ENCODE data around the gene SGCB.

Gene SGCB

DNA sequence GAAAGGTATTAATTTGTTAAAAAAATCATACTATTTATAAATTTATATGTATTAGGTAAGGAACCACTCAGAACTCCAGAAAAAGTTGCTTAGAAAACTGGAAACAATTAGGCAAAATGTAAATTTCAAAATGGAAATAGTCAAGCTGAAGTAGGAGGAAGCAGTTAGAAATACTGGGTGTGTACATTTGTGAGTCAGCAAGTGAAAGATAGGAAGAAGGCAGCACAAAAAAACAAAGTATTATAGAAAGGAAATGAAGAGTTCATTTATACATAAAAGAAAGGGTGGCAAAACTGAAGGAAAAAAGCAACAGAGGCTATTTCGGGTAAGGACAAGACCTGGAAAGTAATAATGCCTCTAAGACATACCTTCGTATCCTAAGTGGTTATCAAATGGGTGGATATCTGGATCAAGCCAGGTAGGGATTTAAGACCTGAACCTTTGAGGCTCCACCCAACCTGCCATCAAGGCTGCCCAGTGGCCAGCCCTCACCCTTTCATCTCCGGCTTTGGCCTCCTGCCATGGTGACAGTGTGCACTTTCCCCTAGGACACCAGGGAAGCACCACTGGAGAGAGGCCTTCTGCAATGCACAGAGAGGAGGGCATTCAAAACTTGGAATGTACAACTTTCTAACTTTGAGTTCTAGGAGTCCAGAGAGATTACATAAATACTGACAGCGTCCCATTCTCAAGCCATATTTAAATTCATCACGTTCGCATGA is 18.0 kb downstream of the SGCB start, which contains the start of gene LRRC66:
Gene LRRC66 (minus strand): TSS at position 428 of the 722 bp plus-strand sequence. CDS start 2,750 bp downstream, outside the sequence.
- no peak for DNase-seq

DNA sequence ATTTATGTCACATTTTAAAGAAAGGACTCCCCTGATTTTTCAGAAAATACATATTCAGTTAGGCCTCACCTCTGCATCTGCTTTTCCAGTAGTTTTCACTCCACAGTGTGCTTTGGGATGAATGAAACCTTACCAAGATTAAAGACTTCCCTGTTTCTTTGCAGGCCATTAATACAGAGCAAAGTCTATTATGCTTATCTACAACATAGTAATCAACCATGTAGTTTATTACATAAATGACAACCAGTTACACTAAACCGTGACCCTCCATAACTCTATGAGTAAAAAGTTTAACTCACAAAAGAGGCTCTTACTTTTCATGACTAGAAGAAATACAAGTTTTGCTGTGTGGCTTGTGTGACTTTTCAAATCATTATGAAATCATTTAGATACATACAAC is 20.3 kb downstream of the SGCB start:
- no peak for DNase-seq

GRCh38 chr4:52016981-52017380 is 21.1 kb downstream of the SGCB start:
- no peak for DNase-seq

GRCh38 chr4:52015366-52015765 is 22.7 kb downstream of the SGCB start:
- DNase-seq, result no peak

DNA sequence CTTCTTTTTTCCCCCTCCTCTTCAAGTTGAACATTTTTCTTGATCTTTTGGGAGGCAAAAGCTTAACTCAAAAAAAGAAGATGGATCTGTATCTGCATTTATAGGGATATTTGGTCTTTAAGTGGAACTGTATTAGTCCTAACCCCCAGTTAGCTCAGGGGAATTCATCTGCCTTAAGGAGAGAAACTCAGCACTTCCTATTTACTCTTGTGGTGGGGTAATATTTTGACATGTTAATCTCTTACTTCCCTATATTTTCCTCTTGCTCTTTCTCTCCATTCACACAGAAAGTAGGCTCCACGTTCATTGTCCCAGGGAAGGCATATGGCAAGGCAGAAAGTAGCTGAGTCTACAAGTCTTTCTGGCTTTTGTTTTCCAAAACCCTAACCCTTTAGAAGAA is 23.2 kb downstream of the SGCB start:
- DNase-seq, result no peak

DNA sequence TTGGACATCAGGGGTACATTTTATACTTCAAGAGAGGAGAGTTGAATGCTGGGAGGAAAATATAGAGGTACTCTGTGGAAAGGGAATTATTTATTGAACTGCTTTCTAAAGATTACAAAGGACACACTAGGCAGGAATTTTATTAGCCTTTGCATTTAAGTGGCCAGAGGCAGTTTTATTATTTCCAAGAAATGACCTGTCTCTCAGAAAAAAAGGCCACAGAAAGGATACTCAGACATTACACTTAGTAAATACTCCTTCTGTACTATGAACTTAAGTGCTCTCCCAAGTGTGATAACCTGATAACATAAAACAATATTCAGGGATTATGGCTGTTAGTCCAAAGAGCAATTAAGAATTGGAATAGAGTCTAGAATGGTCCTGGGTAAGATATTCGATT is 25.4 kb downstream of the SGCB start:
- no peak for DNase-seq

GRCh38 chr4:52010986-52011385 is 27.1 kb downstream of the SGCB start:
- no peak for DNase-seq

DNA sequence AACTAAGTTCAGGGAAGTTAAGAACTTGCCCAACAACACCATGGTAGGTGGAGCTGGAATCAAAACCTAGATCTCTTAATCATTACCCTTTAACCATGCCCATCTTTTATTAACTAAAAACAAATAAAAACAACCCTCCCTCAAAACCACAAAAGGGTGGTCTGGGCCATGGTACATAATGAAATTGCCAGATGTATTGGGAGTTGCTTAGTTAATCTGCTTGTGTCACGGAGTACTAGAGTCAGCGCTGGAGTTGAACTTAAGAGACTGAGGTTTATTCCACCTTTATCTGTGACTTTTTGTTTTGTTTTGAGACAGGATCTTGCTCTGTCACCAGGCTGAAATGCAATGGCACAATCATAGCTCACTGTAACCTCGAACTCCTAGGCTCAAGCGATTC is 31.2 kb downstream of the SGCB start:
- DNase-seq, result no peak

- no peak for DNase-seq
These were observed 32.4 kb downstream of the SGCB start for GRCh38 chr4:52005604-52006273.

GRCh38 chr4:52004414-52004813 is 33.7 kb downstream of the SGCB start:
- no peak for DNase-seq

- DNase-seq, result no peak
These were observed 36.5 kb downstream of the SGCB start for GRCh38 chr4:52001616-52002015.

DNA sequence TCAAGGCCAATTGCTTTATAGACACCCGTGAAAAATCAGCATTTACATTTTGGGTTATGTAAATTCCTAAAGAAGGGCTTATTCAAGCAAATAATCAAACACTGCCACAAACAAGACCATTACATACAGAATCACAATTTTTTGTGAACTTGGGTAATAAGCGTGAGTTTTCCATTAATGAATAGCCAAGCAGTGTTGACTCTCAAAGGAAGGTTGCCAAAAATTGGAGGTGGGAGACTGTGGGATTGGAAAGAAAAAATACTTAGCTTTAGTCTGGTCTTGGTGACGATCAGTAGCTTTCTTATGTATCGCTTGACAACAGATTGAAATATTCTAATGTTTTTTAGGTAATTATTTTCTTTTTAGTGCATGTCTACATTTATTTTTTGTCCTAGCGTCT is 38.8 kb downstream of the SGCB start:
- no peak for DNase-seq

DNA sequence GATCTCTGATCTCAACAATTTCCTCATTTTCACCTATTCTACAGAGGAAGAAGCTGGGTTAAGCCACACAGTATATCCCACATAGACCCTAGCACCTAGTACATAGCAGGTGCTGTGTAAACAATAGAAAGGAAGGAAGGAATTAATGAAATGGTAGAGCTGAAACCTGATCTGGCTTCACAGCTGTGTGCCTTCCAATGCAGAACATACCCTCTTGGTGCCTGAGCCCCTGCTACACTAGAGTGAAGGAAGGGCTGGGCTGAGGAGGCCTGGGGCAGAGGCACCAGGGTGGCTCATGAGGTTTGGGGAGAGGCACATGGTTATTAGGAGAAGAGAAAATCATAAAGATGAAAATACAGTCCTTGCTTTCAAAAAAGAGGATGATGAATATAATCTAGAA is 39.3 kb downstream of the SGCB start:
- no peak for DNase-seq

- DNase-seq, result no peak
These were observed 40.5 kb downstream of the SGCB start for GRCh38 chr4:51997647-51998046.

DNA sequence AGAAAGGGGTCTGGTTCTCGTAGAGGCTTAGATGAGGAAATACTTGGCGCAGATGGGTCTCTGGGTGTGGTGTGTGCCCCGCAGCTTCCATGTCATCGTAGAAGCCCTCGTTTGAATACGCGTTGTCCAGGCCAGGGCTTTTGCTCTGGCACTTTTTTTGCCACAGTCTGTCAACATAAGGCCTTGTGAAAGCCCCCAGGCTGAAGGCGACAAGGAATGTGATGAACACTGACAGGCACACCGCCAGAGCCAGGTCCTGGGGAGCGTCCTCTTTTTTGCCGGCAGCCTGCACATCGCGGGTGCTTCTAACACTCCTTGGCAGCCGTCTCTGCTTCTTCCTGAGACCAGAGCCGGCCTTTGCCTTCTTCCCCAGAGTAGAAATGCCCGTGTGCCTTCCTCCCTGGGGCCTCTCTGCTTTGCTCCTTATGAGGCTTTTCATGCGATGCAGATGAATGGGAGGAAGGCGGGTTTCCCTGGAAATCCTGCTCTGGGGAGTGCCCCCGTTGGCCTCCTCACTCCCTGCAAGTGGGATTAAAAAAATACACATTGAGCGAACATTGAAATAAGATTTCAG is 42.4 kb downstream of the SGCB start:
- no peak for DNase-seq
